ENCODE results near the gene RBM42.
A peak's percentile ranks its signal among the peaks of the same experiment; 100 is the strongest.
"Not testable (repeated sequence)": the region's sequence is repeated elsewhere in the genome, so short reads cannot be mapped to it uniquely, and the experiment has no call there.

Gene RBM42

GRCh38 chr19:35628565-35629331 lies at the start of gene RBM42:
Gene RBM42 (plus strand): TSS chr19:35629036. CDS start chr19:35629154, 118 bp downstream.
- Histone ChIP-seq H3K9ac (ENCODE audit: low read length in 2 of 2) (peak within 1 kb of the TSS; percentile 87 to 95), H3K4me3 (ENCODE audit: low read length in 2 of 2) (peak within 1 kb of the TSS; percentile 82 to 94), H3K9me3 (ENCODE audit: control insufficient read depth in 2 of 2, low read length in 2 of 2) (no peaks in the 10 kb centered on the region), H3K27me3 (ENCODE audit: control insufficient read depth in 1 of 2, insufficient read depth in 2 of 2, low read length in 2 of 2) (no peaks in the 10 kb centered on the region), H3K36me3 (ENCODE audit: control insufficient read depth in 2 of 2, insufficient read depth in 2 of 2, low read length in 2 of 2) (peaks cover 27 to 29% of the 10 kb centered on the region in 2 donors), H3K4me1 (ENCODE audit: control insufficient read depth, insufficient read depth, low read length) (peaks cover 17% of the 10 kb centered on the region), H3K27ac (ENCODE audit: low read length) (peak within 1 kb of the TSS; percentile 94)

GRCh38 chr19:35582760-35583159 lies 46.1 kb upstream of the RBM42 start:
- Histone ChIP-seq H3K4me1 (ENCODE audit: control insufficient read depth, insufficient read depth, low read length) (no peaks in the 10 kb centered on the region), H3K27ac (ENCODE audit: low read length) (no peak overlapping the region), H3K9me3 (ENCODE audit: control insufficient read depth in 2 of 2, low read length in 2 of 2) (no peaks in the 10 kb centered on the region), H3K9ac (ENCODE audit: low read length in 2 of 2) (no peak overlapping the region), H3K36me3 (ENCODE audit: control insufficient read depth in 2 of 2, insufficient read depth in 2 of 2, low read length in 2 of 2) (no peaks in the 10 kb centered on the region), H3K27me3 (ENCODE audit: control insufficient read depth in 1 of 2, insufficient read depth in 2 of 2, low read length in 2 of 2) (peaks cover 4 to 9% of the 10 kb centered on the region in 2 donors), H3K4me3 (ENCODE audit: low read length in 2 of 2) (no peak overlapping the region)

GRCh38 chr19:35585848-35586247 lies 43.0 kb upstream of the RBM42 start, which contains the start of gene PMIS2:
Gene PMIS2 (plus strand): TSS chr19:35586173. CDS start chr19:35586260, 87 bp downstream.
- no peaks in the 10 kb centered on the region for H3K36me3 ChIP-seq (ENCODE audit: control insufficient read depth in 2 of 2, insufficient read depth in 2 of 2, low read length in 2 of 2)
- H3K4me3 ChIP-seq (ENCODE audit: low read length in 2 of 2) = no peak within 1 kb of the TSS
- peaks cover 6 to 12% of the 10 kb centered on the region in 2 donors for H3K27me3 ChIP-seq (ENCODE audit: control insufficient read depth in 1 of 2, insufficient read depth in 2 of 2, low read length in 2 of 2)
- H3K9me3 ChIP-seq (ENCODE audit: control insufficient read depth in 2 of 2, low read length in 2 of 2) = no peaks in the 10 kb centered on the region
- H3K4me1 ChIP-seq (ENCODE audit: control insufficient read depth, insufficient read depth, low read length) = no peaks in the 10 kb centered on the region
- no peak within 1 kb of the TSS for H3K9ac ChIP-seq (ENCODE audit: low read length in 2 of 2)
- no peak within 1 kb of the TSS for H3K27ac ChIP-seq (ENCODE audit: low read length)

- H3K27ac ChIP-seq (ENCODE audit: low read length) = no peak overlapping the region
- H3K27me3 ChIP-seq (ENCODE audit: control insufficient read depth in 1 of 2, insufficient read depth in 2 of 2, low read length in 2 of 2) = peaks cover 6 to 12% of the 10 kb centered on the region in 2 donors
- no peak overlapping the region for H3K4me3 ChIP-seq (ENCODE audit: low read length in 2 of 2)
- no peaks in the 10 kb centered on the region for H3K9me3 ChIP-seq (ENCODE audit: control insufficient read depth in 2 of 2, low read length in 2 of 2)
- H3K4me1 ChIP-seq (ENCODE audit: control insufficient read depth, insufficient read depth, low read length) = no peaks in the 10 kb centered on the region
- no peak overlapping the region for H3K9ac ChIP-seq (ENCODE audit: low read length in 2 of 2)
- H3K36me3 ChIP-seq (ENCODE audit: control insufficient read depth in 2 of 2, insufficient read depth in 2 of 2, low read length in 2 of 2) = no peaks in the 10 kb centered on the region
Observed at GRCh38 chr19:35587321-35587720, 41.5 kb upstream of the RBM42 start.

- H3K27ac ChIP-seq (ENCODE audit: low read length) = no peak overlapping the region
- H3K9ac ChIP-seq (ENCODE audit: low read length in 2 of 2) = no peak overlapping the region
- peaks cover 5 to 6% of the 10 kb centered on the region in 2 donors for H3K27me3 ChIP-seq (ENCODE audit: control insufficient read depth in 1 of 2, insufficient read depth in 2 of 2, low read length in 2 of 2)
- no peaks in the 10 kb centered on the region for H3K36me3 ChIP-seq (ENCODE audit: control insufficient read depth in 2 of 2, insufficient read depth in 2 of 2, low read length in 2 of 2)
- no peaks in the 10 kb centered on the region for H3K4me1 ChIP-seq (ENCODE audit: control insufficient read depth, insufficient read depth, low read length)
- no peak overlapping the region for H3K4me3 ChIP-seq (ENCODE audit: low read length in 2 of 2)
- no peaks in the 10 kb centered on the region for H3K9me3 ChIP-seq (ENCODE audit: control insufficient read depth in 2 of 2, low read length in 2 of 2)
Observed at GRCh38 chr19:35590875-35591274, 38.0 kb upstream of the RBM42 start.

GRCh38 chr19:35592226-35592625 lies 36.6 kb upstream of the RBM42 start:
- no peak overlapping the region for H3K27ac ChIP-seq (ENCODE audit: low read length)
- no peaks in the 10 kb centered on the region for H3K36me3 ChIP-seq (ENCODE audit: control insufficient read depth in 2 of 2, insufficient read depth in 2 of 2, low read length in 2 of 2)
- no peaks in the 10 kb centered on the region for H3K9me3 ChIP-seq (ENCODE audit: control insufficient read depth in 2 of 2, low read length in 2 of 2)
- peaks cover 2 to 5% of the 10 kb centered on the region in 2 donors for H3K27me3 ChIP-seq (ENCODE audit: control insufficient read depth in 1 of 2, insufficient read depth in 2 of 2, low read length in 2 of 2)
- H3K4me1 ChIP-seq (ENCODE audit: control insufficient read depth, insufficient read depth, low read length) = no peaks in the 10 kb centered on the region
- H3K4me3 ChIP-seq (ENCODE audit: low read length in 2 of 2) = no peak overlapping the region
- no peak overlapping the region for H3K9ac ChIP-seq (ENCODE audit: low read length in 2 of 2)

- not testable (repeated sequence) for H3K9me3 ChIP-seq (ENCODE audit: control insufficient read depth in 2 of 2, low read length in 2 of 2); H3K27me3 ChIP-seq (ENCODE audit: control insufficient read depth in 1 of 2, insufficient read depth in 2 of 2, low read length in 2 of 2); H3K27ac ChIP-seq (ENCODE audit: low read length); H3K36me3 ChIP-seq (ENCODE audit: control insufficient read depth in 2 of 2, insufficient read depth in 2 of 2, low read length in 2 of 2); H3K4me1 ChIP-seq (ENCODE audit: control insufficient read depth, insufficient read depth, low read length); H3K4me3 ChIP-seq (ENCODE audit: low read length in 2 of 2); H3K9ac ChIP-seq (ENCODE audit: low read length in 2 of 2)
Observed at GRCh38 chr19:35595026-35595425, 33.8 kb upstream of the RBM42 start.

- Histone ChIP-seq H3K27ac (ENCODE audit: low read length) (no peak overlapping the region), H3K36me3 (ENCODE audit: control insufficient read depth in 2 of 2, insufficient read depth in 2 of 2, low read length in 2 of 2) (no peaks in the 10 kb centered on the region), H3K9me3 (ENCODE audit: control insufficient read depth in 2 of 2, low read length in 2 of 2) (no peaks in the 10 kb centered on the region), H3K27me3 (ENCODE audit: control insufficient read depth in 1 of 2, insufficient read depth in 2 of 2, low read length in 2 of 2) (peaks cover 0 to 2% of the 10 kb centered on the region in 2 donors), H3K4me3 (ENCODE audit: low read length in 2 of 2) (no peak overlapping the region), H3K4me1 (ENCODE audit: control insufficient read depth, insufficient read depth, low read length) (no peaks in the 10 kb centered on the region), H3K9ac (ENCODE audit: low read length in 2 of 2) (no peak overlapping the region)
Observed at GRCh38 chr19:35595928-35596327, 32.9 kb upstream of the RBM42 start.

GRCh38 chr19:35596366-35596999 lies 32.4 kb upstream of the RBM42 start:
- H3K36me3 ChIP-seq (ENCODE audit: control insufficient read depth in 2 of 2, insufficient read depth in 2 of 2, low read length in 2 of 2) = no peaks in the 10 kb centered on the region
- no peak overlapping the region for H3K9ac ChIP-seq (ENCODE audit: low read length in 2 of 2)
- no peaks in the 10 kb centered on the region for H3K9me3 ChIP-seq (ENCODE audit: control insufficient read depth in 2 of 2, low read length in 2 of 2)
- no peak overlapping the region for H3K27ac ChIP-seq (ENCODE audit: low read length)
- no peaks in the 10 kb centered on the region for H3K4me1 ChIP-seq (ENCODE audit: control insufficient read depth, insufficient read depth, low read length)
- H3K4me3 ChIP-seq (ENCODE audit: low read length in 2 of 2) = no peak overlapping the region
- peaks cover 0 to 2% of the 10 kb centered on the region in 2 donors for H3K27me3 ChIP-seq (ENCODE audit: control insufficient read depth in 1 of 2, insufficient read depth in 2 of 2, low read length in 2 of 2)

GRCh38 chr19:35601971-35602370 lies 26.9 kb upstream of the RBM42 start:
- H3K4me1 ChIP-seq (ENCODE audit: control insufficient read depth, insufficient read depth, low read length) = no peaks in the 10 kb centered on the region
- peaks cover 0 to 2% of the 10 kb centered on the region in 2 donors for H3K27me3 ChIP-seq (ENCODE audit: control insufficient read depth in 1 of 2, insufficient read depth in 2 of 2, low read length in 2 of 2)
- no peaks in the 10 kb centered on the region for H3K36me3 ChIP-seq (ENCODE audit: control insufficient read depth in 2 of 2, insufficient read depth in 2 of 2, low read length in 2 of 2)
- H3K9ac ChIP-seq (ENCODE audit: low read length in 2 of 2) = no peak overlapping the region
- no peak overlapping the region for H3K4me3 ChIP-seq (ENCODE audit: low read length in 2 of 2)
- no peak overlapping the region for H3K27ac ChIP-seq (ENCODE audit: low read length)
- H3K9me3 ChIP-seq (ENCODE audit: control insufficient read depth in 2 of 2, low read length in 2 of 2) = no peaks in the 10 kb centered on the region

- H3K36me3 ChIP-seq (ENCODE audit: control insufficient read depth in 2 of 2, insufficient read depth in 2 of 2, low read length in 2 of 2); H3K4me1 ChIP-seq (ENCODE audit: control insufficient read depth, insufficient read depth, low read length); H3K4me3 ChIP-seq (ENCODE audit: low read length in 2 of 2); H3K27ac ChIP-seq (ENCODE audit: low read length); H3K9ac ChIP-seq (ENCODE audit: low read length in 2 of 2); H3K27me3 ChIP-seq (ENCODE audit: control insufficient read depth in 1 of 2, insufficient read depth in 2 of 2, low read length in 2 of 2); H3K9me3 ChIP-seq (ENCODE audit: control insufficient read depth in 2 of 2, low read length in 2 of 2): not testable (repeated sequence)
Observed at GRCh38 chr19:35604436-35604835, 24.4 kb upstream of the RBM42 start.

All from stomach smooth muscle (tissue), 2 donors.